GM23338 (cell line): Measurements from ENCODE around the gene ADAM15. TPM values are rescaled to one million over a fixed set of nuclear protein-coding genes. Genes with fewer than 3 reads are reported as not detected.

Experiments used
- ATAC-seq: fragments of 200-7000 bp; cut with Tn5 transposase; 3 replicates; pipeline ENCODE4 v1.9.1; 2020
- DNase-seq: peaks from one replicate; pipeline ENCODE4 v3.0.0-alpha.2; 2015; ENCODE audit warnings: low spot score
- H2AFZ ChIP-seq: fragments of 200-600 bp; sonication (generic); 2 replicates; pipeline ENCODE4 v1.8.0; 2016; ENCODE audit warnings: antibody characterized with exemption, mild to moderate bottlenecking, moderate library complexity
- H3F3A ChIP-seq: fragments of 200-600 bp; sonication (generic); replicated peaks from 2 replicates; pipeline ENCODE4 v1.8.0; 2017; ENCODE audit warnings: antibody characterized with exemption, mixed run types, low read depth
- H3K27ac ChIP-seq: fragments of 200-600 bp; sonication (generic); 2 replicates; pipeline ENCODE4 v1.6.1; 2016; ENCODE audit warnings: low read depth
- H3K27me3 ChIP-seq: fragments of 200-600 bp; sonication (generic); 2 replicates; pipeline ENCODE4 v1.8.0; 2016; ENCODE audit warnings: mild to moderate bottlenecking, mixed run types, moderate library complexity; ENCODE audit not compliant: insufficient read depth
- H3K36me3 ChIP-seq: fragments of 200-600 bp; sonication (generic); 2 replicates; pipeline ENCODE4 v1.8.0; 2016; ENCODE audit warnings: mild to moderate bottlenecking; ENCODE audit not compliant: insufficient read depth
- H3K4me1 ChIP-seq: fragments of 200-600 bp; sonication (generic); 2 replicates; pipeline ENCODE4 v1.8.0; 2016; ENCODE audit warnings: mild to moderate bottlenecking, moderate library complexity; ENCODE audit not compliant: insufficient read depth
- H3K4me2 ChIP-seq: fragments of 200-600 bp; sonication (generic); 2 replicates; pipeline ENCODE4 v1.7.1; 2017; ENCODE audit warnings: mixed run types
- H3K4me3 ChIP-seq: fragments of 200-600 bp; sonication (generic); 2 replicates; pipeline ENCODE4 v1.6.1; 2016; ENCODE audit warnings: mixed run types
- H3K79me2 ChIP-seq: fragments of 200-600 bp; sonication (generic); replicated peaks from 2 replicates; pipeline ENCODE4 v1.8.0; 2017; ENCODE audit warnings: mild to moderate bottlenecking; ENCODE audit not compliant: insufficient read depth
- H3K9me2 ChIP-seq: fragments of 200-600 bp; sonication (generic); 2 replicates; pipeline ENCODE4 v1.8.0; 2017; ENCODE audit not compliant: insufficient read depth
- H4K20me1 ChIP-seq: fragments of 200-600 bp; sonication (generic); replicated peaks from 2 replicates; pipeline ENCODE4 v1.8.0; 2017; ENCODE audit warnings: mild to moderate bottlenecking; ENCODE audit not compliant: insufficient read depth
- H3K27ac Mint-ChIP-seq: 2 replicates; pipeline ENCODE4 v1.8.0; 2020; ENCODE audit warnings: inconsistent platforms, mild to moderate bottlenecking, moderate library complexity, mixed read lengths
- H3K27me3 Mint-ChIP-seq: 3 replicates; pipeline ENCODE4 v1.8.0; 2022; ENCODE audit warnings: low read depth, mild to moderate bottlenecking, moderate library complexity, mixed read lengths, inconsistent platforms; ENCODE audit not compliant: insufficient read depth, poor library complexity
- H3K36me3 Mint-ChIP-seq: 3 replicates; pipeline ENCODE4 v1.8.0; 2021; ENCODE audit warnings: low read depth, mild to moderate bottlenecking, inconsistent platforms, moderate library complexity, mixed read lengths
- H3K4me1 Mint-ChIP-seq: 3 replicates; pipeline ENCODE4 v1.8.0; 2020; ENCODE audit warnings: mild to moderate bottlenecking, inconsistent platforms, mixed read lengths
- H3K4me3 Mint-ChIP-seq: 3 replicates; pipeline ENCODE4 v1.8.0; 2021; ENCODE audit warnings: moderate library complexity, mild to moderate bottlenecking, inconsistent platforms, mixed read lengths
- H3K9me3 Mint-ChIP-seq: 3 replicates; pipeline ENCODE4 v1.8.0; 2020; ENCODE audit warnings: moderate library complexity, mild to moderate bottlenecking, inconsistent platforms, mixed read lengths
- CREB1 ChIP-seq: fragments of 250-450 bp; sonication (Bioruptor Pico); IDR thresholded peaks from 2 replicates; pipeline ENCODE4 v1.5.0; 2020; ENCODE audit warnings: low read depth, mild to moderate bottlenecking, moderate library complexity
- EZH2 ChIP-seq: fragments of 200-600 bp; sonication (generic); IDR thresholded peaks from one replicate; pipeline ENCODE4 v1.8.0; 2017; ENCODE audit warnings: antibody characterized with exemption, mild to moderate bottlenecking, low read depth; ENCODE audit not compliant: unreplicated experiment
- EZH2phosphoT487 ChIP-seq: fragments of 200-600 bp; sonication (generic); IDR thresholded peaks from one replicate; pipeline ENCODE4 v1.8.1; 2018; ENCODE audit warnings: antibody characterized with exemption; ENCODE audit not compliant: unreplicated experiment
- JUNB ChIP-seq: IDR thresholded peaks from one replicate; pipeline ENCODE4 v1.6.1; 2016; ENCODE audit warnings: antibody characterized with exemption; ENCODE audit not compliant: unreplicated experiment
- NANOG ChIP-seq: IDR thresholded peaks from 2 replicates; pipeline ENCODE4 v1.6.1; 2016; ENCODE audit warnings: antibody characterized with exemption, borderline replicate concordance
- POLR2AphosphoS5 ChIP-seq: IDR thresholded peaks from 2 replicates; pipeline ENCODE4 v1.6.1; 2016; ENCODE audit warnings: antibody characterized with exemption, low read depth
- STAT1 ChIP-seq: IDR thresholded peaks from one replicate; pipeline ENCODE4 v1.6.1; 2016; ENCODE audit warnings: antibody characterized with exemption; ENCODE audit not compliant: unreplicated experiment
- ZNF114 ChIP-seq: fragments of 250-450 bp; sonication (Bioruptor Pico); IDR thresholded peaks from 2 replicates; pipeline ENCODE4 v1.5.0; 2020; ENCODE audit warnings: mild to moderate bottlenecking, moderate library complexity
- ZNF331 ChIP-seq: fragments of 250-450 bp; sonication (Bioruptor Pico); IDR thresholded peaks from 2 replicates; pipeline ENCODE4 v1.5.0; 2020; ENCODE audit warnings: low read depth, mild to moderate bottlenecking, moderate library complexity
- polyA plus RNA-seq: library from polyadenylated mRNA; unstranded; fragments of >200 nt; fragmentation: Nextera tagmentation; extraction: Ambion mirVana; gene quantifications from 2 replicates; pipeline ENCODE4 v1.2.1, GENCODE V29; 2016
- total RNA-seq: library from RNA; depleted of rRNA; stranded (reverse); fragments of >200 nt; shearing (Covaris generic); gene quantifications from 2 replicates; pipeline ENCODE4 v1.2.3, GENCODE V29; 2014
- TF ChIP-seq, protein P1 (sequence below): IDR thresholded peaks from one replicate; pipeline ENCODE4 v1.6.1; 2018; ENCODE audit warnings: antibody characterized with exemption; ENCODE audit not compliant: unreplicated experiment
- TF ChIP-seq, protein P2 (sequence below), 2 experiments: fragments of 200-600 bp in 1 of 2; sonication (generic) in 1 of 2; conservative IDR thresholded peaks; 2 replicates each; pipeline versions ENCODE4 v1.5.1 to v1.6.1; 2016 to 2017; ENCODE audit warnings: antibody characterized with exemption in 2 of 2, low read depth in 2 of 2, mild to moderate bottlenecking in 2 of 2, moderate library complexity in 1 of 2
- TF ChIP-seq, protein P3 (sequence below): IDR thresholded peaks from 2 replicates; pipeline ENCODE4 v1.6.1; 2016; ENCODE audit warnings: antibody characterized with exemption
- TF ChIP-seq, protein P4 (sequence below): fragments of 250-450 bp; sonication (Bioruptor Pico); IDR thresholded peaks from 2 replicates; pipeline ENCODE4 v1.5.0; 2020; ENCODE audit warnings: mild to moderate bottlenecking, moderate library complexity

The ADAM15 gene
- total and polyA plus RNA-seq, 2 experiments from 2014 or later, result 24.2 to 31.1 TPM

DNA sequence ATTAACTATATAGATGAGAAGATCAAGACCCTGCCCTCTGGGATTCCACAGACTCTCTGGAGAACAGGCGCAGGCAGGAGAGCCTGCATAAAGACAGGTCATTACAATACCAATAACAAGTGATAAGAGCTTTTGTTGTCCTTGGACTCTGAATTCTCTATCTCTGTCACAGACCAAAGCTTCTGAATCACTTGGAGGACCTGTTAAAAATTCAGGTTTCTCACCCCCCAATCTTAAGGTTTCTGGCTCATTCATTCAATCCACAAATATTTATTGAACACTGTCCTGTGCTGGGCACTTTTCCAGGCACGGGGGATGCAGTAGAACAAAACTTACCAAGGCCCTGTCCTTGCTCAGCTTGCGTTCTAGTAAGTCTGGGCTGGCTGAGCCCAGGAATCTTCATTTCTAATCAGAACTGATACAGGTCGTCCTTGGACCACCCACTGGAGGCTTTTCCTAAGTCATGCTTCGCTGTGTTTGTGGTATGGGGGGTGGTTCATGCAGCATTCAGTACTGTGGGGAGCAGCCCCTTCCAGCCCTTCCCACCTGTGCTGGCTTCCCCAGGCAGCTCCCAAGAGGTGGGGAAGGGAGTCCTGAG, 13.8 kb downstream of the ADAM15 start:
- peaks cover 36% of the 10 kb centered on the region for H3K4me1 Mint-ChIP-seq
- H3K79me2 ChIP-seq, result peaks cover 14% of the 10 kb centered on the region
- no peaks in the 10 kb centered on the region for H3K9me2 ChIP-seq
- H3K27me3 ChIP-seq, result peaks cover 6% of the 10 kb centered on the region; the same call in 1 of the 2 replicates
- H3K4me3 Mint-ChIP-seq, result peak overlapping the region; percentile 83
- no peak overlapping the region for H2AFZ ChIP-seq
- DNase-seq, result peak; percentile 28
- no peak overlapping the region; the same call in none of the 2 replicates for H3K27ac Mint-ChIP-seq
- TF ChIP-seq ZNF331 (CRISPR knock-in tag) (no peak), ZNF114 (CRISPR knock-in tag) (no peak), JUNB (no peak), POLR2AphosphoS5 (no peak), NANOG (no peak), CREB1 (CRISPR knock-in tag) (no peak), EZH2 (no peak), EZH2phosphoT487 (no peak), STAT1 (no peak)
- TF ChIP-seq, protein P1, sequence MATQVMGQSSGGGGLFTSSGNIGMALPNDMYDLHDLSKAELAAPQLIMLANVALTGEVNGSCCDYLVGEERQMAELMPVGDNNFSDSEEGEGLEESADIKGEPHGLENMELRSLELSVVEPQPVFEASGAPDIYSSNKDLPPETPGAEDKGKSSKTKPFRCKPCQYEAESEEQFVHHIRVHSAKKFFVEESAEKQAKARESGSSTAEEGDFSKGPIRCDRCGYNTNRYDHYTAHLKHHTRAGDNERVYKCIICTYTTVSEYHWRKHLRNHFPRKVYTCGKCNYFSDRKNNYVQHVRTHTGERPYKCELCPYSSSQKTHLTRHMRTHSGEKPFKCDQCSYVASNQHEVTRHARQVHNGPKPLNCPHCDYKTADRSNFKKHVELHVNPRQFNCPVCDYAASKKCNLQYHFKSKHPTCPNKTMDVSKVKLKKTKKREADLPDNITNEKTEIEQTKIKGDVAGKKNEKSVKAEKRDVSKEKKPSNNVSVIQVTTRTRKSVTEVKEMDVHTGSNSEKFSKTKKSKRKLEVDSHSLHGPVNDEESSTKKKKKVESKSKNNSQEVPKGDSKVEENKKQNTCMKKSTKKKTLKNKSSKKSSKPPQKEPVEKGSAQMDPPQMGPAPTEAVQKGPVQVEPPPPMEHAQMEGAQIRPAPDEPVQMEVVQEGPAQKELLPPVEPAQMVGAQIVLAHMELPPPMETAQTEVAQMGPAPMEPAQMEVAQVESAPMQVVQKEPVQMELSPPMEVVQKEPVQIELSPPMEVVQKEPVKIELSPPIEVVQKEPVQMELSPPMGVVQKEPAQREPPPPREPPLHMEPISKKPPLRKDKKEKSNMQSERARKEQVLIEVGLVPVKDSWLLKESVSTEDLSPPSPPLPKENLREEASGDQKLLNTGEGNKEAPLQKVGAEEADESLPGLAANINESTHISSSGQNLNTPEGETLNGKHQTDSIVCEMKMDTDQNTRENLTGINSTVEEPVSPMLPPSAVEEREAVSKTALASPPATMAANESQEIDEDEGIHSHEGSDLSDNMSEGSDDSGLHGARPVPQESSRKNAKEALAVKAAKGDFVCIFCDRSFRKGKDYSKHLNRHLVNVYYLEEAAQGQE, result no peak
- TF ChIP-seq, protein P2, sequence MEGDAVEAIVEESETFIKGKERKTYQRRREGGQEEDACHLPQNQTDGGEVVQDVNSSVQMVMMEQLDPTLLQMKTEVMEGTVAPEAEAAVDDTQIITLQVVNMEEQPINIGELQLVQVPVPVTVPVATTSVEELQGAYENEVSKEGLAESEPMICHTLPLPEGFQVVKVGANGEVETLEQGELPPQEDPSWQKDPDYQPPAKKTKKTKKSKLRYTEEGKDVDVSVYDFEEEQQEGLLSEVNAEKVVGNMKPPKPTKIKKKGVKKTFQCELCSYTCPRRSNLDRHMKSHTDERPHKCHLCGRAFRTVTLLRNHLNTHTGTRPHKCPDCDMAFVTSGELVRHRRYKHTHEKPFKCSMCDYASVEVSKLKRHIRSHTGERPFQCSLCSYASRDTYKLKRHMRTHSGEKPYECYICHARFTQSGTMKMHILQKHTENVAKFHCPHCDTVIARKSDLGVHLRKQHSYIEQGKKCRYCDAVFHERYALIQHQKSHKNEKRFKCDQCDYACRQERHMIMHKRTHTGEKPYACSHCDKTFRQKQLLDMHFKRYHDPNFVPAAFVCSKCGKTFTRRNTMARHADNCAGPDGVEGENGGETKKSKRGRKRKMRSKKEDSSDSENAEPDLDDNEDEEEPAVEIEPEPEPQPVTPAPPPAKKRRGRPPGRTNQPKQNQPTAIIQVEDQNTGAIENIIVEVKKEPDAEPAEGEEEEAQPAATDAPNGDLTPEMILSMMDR (conservative IDR thresholded peaks at IDR 0.05; ENCODE audit: low read depth in 2 of 2), result no peak
- TF ChIP-seq, protein P3, sequence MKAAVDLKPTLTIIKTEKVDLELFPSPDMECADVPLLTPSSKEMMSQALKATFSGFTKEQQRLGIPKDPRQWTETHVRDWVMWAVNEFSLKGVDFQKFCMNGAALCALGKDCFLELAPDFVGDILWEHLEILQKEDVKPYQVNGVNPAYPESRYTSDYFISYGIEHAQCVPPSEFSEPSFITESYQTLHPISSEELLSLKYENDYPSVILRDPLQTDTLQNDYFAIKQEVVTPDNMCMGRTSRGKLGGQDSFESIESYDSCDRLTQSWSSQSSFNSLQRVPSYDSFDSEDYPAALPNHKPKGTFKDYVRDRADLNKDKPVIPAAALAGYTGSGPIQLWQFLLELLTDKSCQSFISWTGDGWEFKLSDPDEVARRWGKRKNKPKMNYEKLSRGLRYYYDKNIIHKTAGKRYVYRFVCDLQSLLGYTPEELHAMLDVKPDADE, result no peak
- TF ChIP-seq, protein P4, sequence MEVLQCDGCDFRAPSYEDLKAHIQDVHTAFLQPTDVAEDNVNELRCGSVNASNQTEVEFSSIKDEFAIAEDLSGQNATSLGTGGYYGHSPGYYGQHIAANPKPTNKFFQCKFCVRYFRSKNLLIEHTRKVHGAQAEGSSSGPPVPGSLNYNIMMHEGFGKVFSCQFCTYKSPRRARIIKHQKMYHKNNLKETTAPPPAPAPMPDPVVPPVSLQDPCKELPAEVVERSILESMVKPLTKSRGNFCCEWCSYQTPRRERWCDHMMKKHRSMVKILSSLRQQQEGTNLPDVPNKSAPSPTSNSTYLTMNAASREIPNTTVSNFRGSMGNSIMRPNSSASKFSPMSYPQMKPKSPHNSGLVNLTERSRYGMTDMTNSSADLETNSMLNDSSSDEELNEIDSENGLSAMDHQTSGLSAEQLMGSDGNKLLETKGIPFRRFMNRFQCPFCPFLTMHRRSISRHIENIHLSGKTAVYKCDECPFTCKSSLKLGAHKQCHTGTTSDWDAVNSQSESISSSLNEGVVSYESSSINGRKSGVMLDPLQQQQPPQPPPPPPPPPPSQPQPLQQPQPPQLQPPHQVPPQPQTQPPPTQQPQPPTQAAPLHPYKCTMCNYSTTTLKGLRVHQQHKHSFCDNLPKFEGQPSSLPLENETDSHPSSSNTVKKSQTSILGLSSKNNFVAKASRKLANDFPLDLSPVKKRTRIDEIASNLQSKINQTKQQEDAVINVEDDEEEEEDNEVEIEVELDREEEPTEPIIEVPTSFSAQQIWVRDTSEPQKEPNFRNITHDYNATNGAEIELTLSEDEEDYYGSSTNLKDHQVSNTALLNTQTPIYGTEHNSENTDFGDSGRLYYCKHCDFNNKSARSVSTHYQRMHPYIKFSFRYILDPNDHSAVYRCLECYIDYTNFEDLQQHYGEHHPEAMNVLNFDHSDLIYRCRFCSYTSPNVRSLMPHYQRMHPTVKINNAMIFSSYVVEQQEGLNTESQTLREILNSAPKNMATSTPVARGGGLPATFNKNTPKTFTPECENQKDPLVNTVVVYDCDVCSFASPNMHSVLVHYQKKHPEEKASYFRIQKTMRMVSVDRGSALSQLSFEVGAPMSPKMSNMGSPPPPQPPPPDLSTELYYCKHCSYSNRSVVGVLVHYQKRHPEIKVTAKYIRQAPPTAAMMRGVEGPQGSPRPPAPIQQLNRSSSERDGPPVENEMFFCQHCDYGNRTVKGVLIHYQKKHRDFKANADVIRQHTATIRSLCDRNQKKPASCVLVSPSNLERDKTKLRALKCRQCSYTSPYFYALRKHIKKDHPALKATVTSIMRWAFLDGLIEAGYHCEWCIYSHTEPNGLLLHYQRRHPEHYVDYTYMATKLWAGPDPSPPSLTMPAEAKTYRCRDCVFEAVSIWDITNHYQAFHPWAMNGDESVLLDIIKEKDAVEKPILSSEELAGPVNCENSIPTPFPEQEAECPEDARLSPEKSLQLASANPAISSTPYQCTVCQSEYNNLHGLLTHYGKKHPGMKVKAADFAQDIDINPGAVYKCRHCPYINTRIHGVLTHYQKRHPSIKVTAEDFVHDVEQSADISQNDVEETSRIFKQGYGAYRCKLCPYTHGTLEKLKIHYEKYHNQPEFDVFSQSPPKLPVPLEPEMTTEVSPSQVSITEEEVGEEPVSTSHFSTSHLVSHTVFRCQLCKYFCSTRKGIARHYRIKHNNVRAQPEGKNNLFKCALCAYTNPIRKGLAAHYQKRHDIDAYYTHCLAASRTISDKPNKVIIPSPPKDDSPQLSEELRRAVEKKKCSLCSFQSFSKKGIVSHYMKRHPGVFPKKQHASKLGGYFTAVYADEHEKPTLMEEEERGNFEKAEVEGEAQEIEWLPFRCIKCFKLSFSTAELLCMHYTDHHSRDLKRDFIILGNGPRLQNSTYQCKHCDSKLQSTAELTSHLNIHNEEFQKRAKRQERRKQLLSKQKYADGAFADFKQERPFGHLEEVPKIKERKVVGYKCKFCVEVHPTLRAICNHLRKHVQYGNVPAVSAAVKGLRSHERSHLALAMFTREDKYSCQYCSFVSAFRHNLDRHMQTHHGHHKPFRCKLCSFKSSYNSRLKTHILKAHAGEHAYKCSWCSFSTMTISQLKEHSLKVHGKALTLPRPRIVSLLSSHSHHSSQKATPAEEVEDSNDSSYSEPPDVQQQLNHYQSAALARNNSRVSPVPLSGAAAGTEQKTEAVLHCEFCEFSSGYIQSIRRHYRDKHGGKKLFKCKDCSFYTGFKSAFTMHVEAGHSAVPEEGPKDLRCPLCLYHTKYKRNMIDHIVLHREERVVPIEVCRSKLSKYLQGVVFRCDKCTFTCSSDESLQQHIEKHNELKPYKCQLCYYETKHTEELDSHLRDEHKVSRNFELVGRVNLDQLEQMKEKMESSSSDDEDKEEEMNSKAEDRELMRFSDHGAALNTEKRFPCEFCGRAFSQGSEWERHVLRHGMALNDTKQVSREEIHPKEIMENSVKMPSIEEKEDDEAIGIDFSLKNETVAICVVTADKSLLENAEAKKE, result no peak
- H3F3A ChIP-seq, result peaks cover 27% of the 10 kb centered on the region
- peak overlapping the region; percentile 94 for H3K4me2 ChIP-seq
- ATAC-seq, result no peak
- peak overlapping the region; percentile 97 for H3K4me3 ChIP-seq
- H4K20me1 ChIP-seq, result peaks cover 22% of the 10 kb centered on the region
- H3K4me1 ChIP-seq, result peaks cover 16% of the 10 kb centered on the region
- H3K36me3 Mint-ChIP-seq, result peaks cover 30% of the 10 kb centered on the region
- no peaks in the 10 kb centered on the region for H3K36me3 ChIP-seq
- no peaks in the 10 kb centered on the region for H3K9me3 Mint-ChIP-seq
- H3K27ac ChIP-seq, result no peak overlapping the region
- H3K27me3 Mint-ChIP-seq, result peaks cover 11% of the 10 kb centered on the region
